Small intestine (tissue), 7 donors: ENCODE measurements around the gene TMEM41B. TPM values are rescaled to one million over a fixed set of nuclear protein-coding genes. Genes with fewer than 3 reads are reported as not detected.
"Not testable (repeated sequence)": the region's sequence is repeated elsewhere in the genome, so short reads cannot be mapped to it uniquely, and the experiment has no call there.

Experiments
- DNase-seq, 2 donors: peaks; one replicate each; pipeline versions ENCODE4 v3.0.0 to v3.0.0-alpha.2; 2013
- FAIRE-seq: peaks from 2 replicates; lab custom pipeline; 2012; peaks lifted over from hg19 to GRCh38; lab: Jason Lieb, UNC
- H3K27ac ChIP-seq, 3 donors: one replicate each; pipeline ENCODE4 v1.5.1; 2013; ENCODE audit warnings: low read length in 2 of 3, mild to moderate bottlenecking in 2 of 3, control low read depth in 1 of 3, inconsistent platforms in 1 of 3, low read depth in 1 of 3, moderate library complexity in 1 of 3
- H3K27me3 ChIP-seq, 3 donors: one replicate each; pipeline ENCODE4 v1.6.1; 2013; ENCODE audit warnings: low read length in 3 of 3, inconsistent platforms in 1 of 3; ENCODE audit not compliant: control insufficient read depth in 3 of 3, insufficient read depth in 3 of 3
- H3K36me3 ChIP-seq, 3 donors: one replicate each; pipeline ENCODE4 v1.6.1; 2013; ENCODE audit warnings: low read length in 3 of 3, inconsistent platforms in 1 of 3, low read depth in 1 of 3, mild to moderate bottlenecking in 1 of 3, moderate library complexity in 1 of 3; ENCODE audit not compliant: control insufficient read depth in 3 of 3, insufficient read depth in 2 of 3
- H3K4me1 ChIP-seq, 3 donors: one replicate each; pipeline ENCODE4 v1.6.1; 2013; ENCODE audit warnings: low read length in 2 of 3, inconsistent platforms in 1 of 3, low read depth in 1 of 3, mild to moderate bottlenecking in 1 of 3, moderate library complexity in 1 of 3; ENCODE audit not compliant: control insufficient read depth in 3 of 3, insufficient read depth in 2 of 3
- H3K4me3 ChIP-seq, 3 donors: one replicate each; pipeline ENCODE4 v1.5.1; 2013; ENCODE audit warnings: low read length in 3 of 3, control low read depth in 1 of 3, inconsistent platforms in 1 of 3, low read depth in 1 of 3, mild to moderate bottlenecking in 1 of 3, moderate library complexity in 1 of 3
- H3K9me3 ChIP-seq, 2 donors: one replicate each; pipeline ENCODE4 v1.6.1; 2013; ENCODE audit warnings: low read depth in 1 of 2, low read length in 1 of 2; ENCODE audit not compliant: control insufficient read depth in 2 of 2, insufficient read depth in 1 of 2
- WGBS, 3 donors: extraction: QIAGEN DNeasy Blood & Tissue Kit; methylation state at CpG; one replicate each; pipeline ENCODE4 v1.1.7; 2013; 5-methylcytosine and 5-hydroxymethylcytosine counted together
- polyA plus RNA-seq, 4 donors: library from polyadenylated mRNA; stranded (reverse) in 3 of 4; unstranded in 1 of 4; fragments of 200-250 nt in 3 of 4; fragments of 120-200 nt in 1 of 4; gene quantifications; one replicate each; pipeline versions ENCODE4 v1.2.1 to v1.2.3, GENCODE V29; 2013
- donor health status: healthy with polysubstance abuse.
- donor health status: control.
- donor health status: control.
- donor health status: Bipolar disorder and iron deficiency.
- donor health status: healthy.

TMEM41B gene
- polyA plus RNA-seq, 4 donors = 16.5 to 36.0 (median 20.8) TPM

DNA sequence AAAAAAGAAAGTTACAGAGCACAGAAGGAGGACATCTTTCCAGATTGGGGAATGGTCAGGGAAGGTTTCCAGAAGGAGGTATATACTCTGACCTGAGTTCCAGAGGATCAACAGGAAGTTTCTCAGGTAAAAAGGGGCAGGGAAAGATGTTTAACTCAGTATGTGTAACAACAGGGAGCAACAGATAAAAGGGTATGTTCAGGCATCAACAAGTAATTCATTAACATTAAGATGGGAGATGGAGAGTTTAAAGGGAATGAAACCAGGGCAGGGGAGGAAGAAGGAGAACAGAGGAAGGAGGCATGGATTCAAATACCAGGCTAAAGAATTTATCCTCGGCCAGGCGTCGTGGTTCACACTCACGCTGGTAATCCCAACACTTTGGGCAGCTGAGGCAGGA is 46.7 kb downstream of the TMEM41B start:
- FAIRE-seq = no peak
- WGBS, 3 donors = 83 to 90% (median 88%) methylated on average over 4 of the region's 4 CpGs

GRCh38 chr11:9266926-9267325 is 47.5 kb downstream of the TMEM41B start:
- no peaks in the 10 kb centered on the region for H3K9me3 ChIP-seq
- peaks cover 0 to 7% (median 0%) of the 10 kb centered on the region in 3 donors for H3K4me1 ChIP-seq
- peaks cover 0 to 3% (median 0%) of the 10 kb centered on the region in 3 donors for H3K27me3 ChIP-seq
- no peak overlapping the region for H3K4me3 ChIP-seq
- DNase-seq (no peak), FAIRE-seq (no peak)
- 86 to 92% (median 92%) methylated on average over 8 of the region's 8 CpGs for WGBS, 3 donors
- no peak overlapping the region for H3K27ac ChIP-seq
- no peaks in the 10 kb centered on the region for H3K36me3 ChIP-seq

More for the DNA sequence above, 46.7 kb downstream of the TMEM41B start:
- Histone ChIP-seq H3K4me1 (peaks cover 0 to 7% (median 0%) of the 10 kb centered on the region in 3 donors), H3K4me3 (no peak overlapping the region), H3K36me3 (no peaks in the 10 kb centered on the region), H3K9me3 (no peaks in the 10 kb centered on the region), H3K27ac (no peak overlapping the region), H3K27me3 (peaks cover 0 to 3% (median 0%) of the 10 kb centered on the region in 3 donors)
- no peak for DNase-seq

DNA sequence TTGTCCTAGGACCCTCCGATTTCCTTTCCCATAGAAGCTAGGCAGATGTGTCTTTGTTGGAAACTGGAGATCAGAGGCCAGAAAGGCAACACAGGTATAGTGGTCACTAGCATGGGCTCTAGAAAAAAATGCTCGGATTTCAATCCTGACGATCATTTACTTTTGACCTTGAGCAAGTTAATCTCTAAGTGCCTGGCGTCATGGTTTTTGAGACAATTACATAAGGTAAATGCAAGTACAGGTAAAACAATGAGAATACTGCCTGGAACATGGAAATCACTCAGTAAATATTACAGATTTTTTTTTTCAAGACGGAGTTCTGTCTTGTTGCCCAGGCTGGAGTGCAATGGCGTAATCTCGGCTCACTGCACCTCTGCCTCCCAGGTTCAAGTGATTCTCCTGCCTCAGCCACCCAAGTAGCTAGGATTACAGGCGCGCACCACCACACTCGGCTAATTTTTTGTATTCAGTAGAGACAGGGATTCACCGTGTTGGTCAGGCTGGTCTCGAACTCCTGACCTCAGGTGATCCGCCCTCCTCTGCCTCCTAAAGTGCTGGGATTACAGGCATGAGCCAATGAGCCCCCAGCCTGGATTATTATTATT is 48.2 kb downstream of the TMEM41B start:
- Histone ChIP-seq H3K27ac (no peak overlapping the region), H3K4me3 (peak overlapping the region in 1 of 3 donors; percentile 73), H3K4me1 (peaks cover 0 to 7% (median 0%) of the 10 kb centered on the region in 3 donors), H3K27me3 (peaks cover 0 to 3% (median 0%) of the 10 kb centered on the region in 3 donors), H3K9me3 (no peaks in the 10 kb centered on the region), H3K36me3 (no peaks in the 10 kb centered on the region)
- FAIRE-seq (no peak), DNase-seq (peak in 1 of 2 donors; percentile 48)
- WGBS, 3 donors = 71 to 83% (median 74%) methylated on average over 13 of the region's 13 CpGs

DNA sequence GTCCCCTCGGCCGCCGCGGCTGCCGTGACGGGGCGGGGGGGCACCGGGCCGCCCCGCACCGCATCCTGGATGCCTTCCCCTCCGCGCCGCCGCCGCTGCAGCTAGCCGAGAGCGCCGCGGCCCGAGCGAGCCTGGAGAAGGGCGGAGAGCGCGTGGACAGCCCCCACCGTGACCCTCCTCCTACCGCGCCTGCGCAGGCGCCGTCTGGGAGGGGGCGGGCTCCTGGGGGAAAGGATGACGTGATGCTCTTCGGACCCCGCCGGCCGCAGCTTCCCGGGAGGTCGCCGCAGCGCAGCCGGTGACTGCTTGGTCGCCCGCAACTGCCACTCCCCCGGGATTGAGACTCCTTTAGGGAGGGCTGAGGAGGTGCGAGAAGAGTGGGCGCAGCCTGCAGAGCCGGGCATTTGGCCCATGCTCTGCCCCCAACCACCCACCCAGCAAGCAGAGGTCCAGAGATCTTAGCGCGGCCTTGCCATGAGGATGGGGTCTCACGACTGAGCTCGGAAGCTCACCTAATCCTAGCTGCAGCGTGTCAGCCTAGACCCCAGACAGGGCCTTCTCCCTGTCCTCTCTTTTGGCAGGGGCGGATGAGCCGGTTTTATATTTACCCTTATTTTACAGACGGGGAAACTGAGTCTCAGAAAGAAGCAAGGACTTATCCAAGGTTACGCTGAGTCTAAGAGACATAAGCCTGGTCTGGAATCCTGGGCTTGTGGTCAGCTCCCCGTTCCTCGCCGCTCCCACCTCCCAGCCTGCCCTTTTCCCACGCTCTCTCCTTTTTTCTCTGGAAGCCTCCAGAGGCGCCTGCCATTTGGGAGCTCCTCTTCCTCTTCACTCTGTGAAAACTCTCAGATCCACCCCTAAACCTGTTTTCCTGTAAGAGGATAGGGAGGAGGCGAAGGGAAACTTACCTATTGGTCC is 48.9 kb downstream of the TMEM41B start, which contains the start of gene DENND5A:
Gene DENND5A (minus strand): TSS at position 140 of the 921 bp plus-strand sequence. CDS start 281 bp downstream, outside the sequence.
- no peak for FAIRE-seq

GRCh38 chr11:9264316-9265210 is 49.8 kb downstream of the TMEM41B start:
- H3K9me3 ChIP-seq = no peaks in the 10 kb centered on the region
- peak overlapping the region; percentile 68 to 85 (median 85) for H3K4me3 ChIP-seq
- H3K4me1 ChIP-seq = peaks cover 0 to 7% (median 0%) of the 10 kb centered on the region in 3 donors
- FAIRE-seq (no peak), DNase-seq (peak; percentile 29 to 71)
- peaks cover 0 to 3% (median 0%) of the 10 kb centered on the region in 3 donors for H3K27me3 ChIP-seq
- no peaks in the 10 kb centered on the region for H3K36me3 ChIP-seq
- 0 to 1% (median 0%) methylated on average over 37 to 76 of the region's 76 CpGs for WGBS, 3 donors
- peak overlapping the region; percentile 39 to 92 (median 85) for H3K27ac ChIP-seq

More for the DNA sequence above, 48.9 kb downstream of the TMEM41B start, which contains the start of gene DENND5A:
- 9 to 20% (median 10%) methylated on average over 22 to 63 of the region's 63 CpGs for WGBS, 3 donors
- Histone ChIP-seq H3K9me3 (no peaks in the 10 kb centered on the region), H3K4me3 (peak within 1 kb of the TSS; percentile 68 to 85 (median 85)), H3K4me1 (peaks cover 0 to 7% (median 0%) of the 10 kb centered on the region in 3 donors), H3K27ac (peak within 1 kb of the TSS; percentile 39 to 92 (median 85)), H3K27me3 (peaks cover 0 to 3% (median 0%) of the 10 kb centered on the region in 3 donors), H3K36me3 (no peaks in the 10 kb centered on the region)
- DNase-seq = peak; percentile 49 to 90

DNA sequence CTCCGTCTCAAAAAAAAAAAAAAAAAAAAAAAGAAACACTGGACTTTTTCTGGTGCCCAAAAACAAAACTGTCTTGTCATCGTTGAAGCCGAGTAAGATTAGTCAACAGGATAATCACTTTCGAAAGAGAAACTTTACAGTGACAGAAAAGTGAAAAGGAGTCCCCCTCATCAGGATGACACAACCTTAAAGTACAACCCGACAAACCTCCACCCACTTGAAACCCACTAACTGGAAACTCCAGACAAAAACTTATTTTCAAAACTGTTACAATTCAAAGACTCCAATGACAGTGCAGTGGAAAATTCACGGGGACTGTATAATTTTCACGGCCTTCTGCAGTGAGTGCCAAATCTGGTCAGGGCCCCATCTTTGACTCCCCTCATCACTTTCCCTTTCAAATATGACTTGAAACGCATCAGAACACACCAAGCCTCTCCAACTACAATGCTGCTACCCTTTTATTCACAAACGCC is 50.5 kb downstream of the TMEM41B start:
- 14 to 19% (median 16%) methylated on average over 8 of the region's 9 CpGs for WGBS, 3 donors
- Histone ChIP-seq H3K4me3 (peak overlapping the region; percentile 68 to 85 (median 85)), H3K9me3 (no peaks in the 10 kb centered on the region), H3K27ac (peak overlapping the region; percentile 32 to 92 (median 85)), H3K36me3 (no peaks in the 10 kb centered on the region), H3K4me1 (peaks cover 0 to 7% (median 0%) of the 10 kb centered on the region in 3 donors), H3K27me3 (peaks cover 0 to 3% (median 0%) of the 10 kb centered on the region in 3 donors)
- DNase-seq (no peak), FAIRE-seq (no peak)

DNA sequence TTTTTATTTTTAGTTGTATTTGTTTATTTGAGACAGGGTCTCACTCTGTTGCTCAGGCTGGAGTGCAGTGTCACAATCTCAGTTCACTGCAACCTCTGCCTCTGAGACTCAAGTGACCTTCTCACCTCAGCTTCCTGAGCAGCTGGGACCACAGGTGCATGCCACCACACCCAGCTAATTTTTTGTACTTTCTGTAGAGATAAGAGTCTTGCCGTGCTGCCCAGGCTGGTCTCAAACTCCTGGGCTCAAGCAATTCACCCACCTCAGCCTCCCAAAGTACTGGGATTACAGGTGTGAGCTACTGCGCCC is 53.6 kb downstream of the TMEM41B start:
- not testable (repeated sequence) for H3K9me3 ChIP-seq, H3K4me3 ChIP-seq, H3K4me1 ChIP-seq, DNase-seq, FAIRE-seq, H3K27me3 ChIP-seq, H3K27ac ChIP-seq, H3K36me3 ChIP-seq
- 50 to 57% (median 51%) methylated on average over 2 of the region's 2 CpGs for WGBS, 3 donors
